Activated CD4-positive, alpha-beta T cell treated with anti-CD3 and anti-CD28 coated beads for 36 hours (primary cell): ENCODE measurements around the gene CACNA2D3. TPM values are rescaled to one million over a fixed set of nuclear protein-coding genes. Genes with fewer than 3 reads are reported as not detected.

Experiments used
- ATAC-seq: fragments of 200-7000 bp; cut with Tn5 transposase; one replicate; pipeline ENCODE4 v1.10.0; 2021; ENCODE audit warnings: mild to moderate bottlenecking, moderate library complexity
- CTCF ChIA-PET: fragments of 350-600 bp; sonication (Branson Sonifier 250); formaldehyde crosslinking; loops from one replicate; lab custom pipeline; 2021; ENCODE audit warnings: antibody characterized with exemption; lab: Charles Lee
- POLR2A ChIA-PET: fragments of 350-600 bp; sonication (Branson Sonifier 250); formaldehyde crosslinking; loops from one replicate; lab custom pipeline; 2021; ENCODE audit warnings: antibody characterized with exemption, inconsistent platforms; lab: Charles Lee
- DNase-seq: peaks from one replicate; pipeline ENCODE4 v3.0.0-alpha.2; 2020
- H3K27ac Mint-ChIP-seq: one replicate; pipeline ENCODE4 v1.8.0; 2021; ENCODE audit warnings: mixed read lengths
- H3K27me3 Mint-ChIP-seq: one replicate; pipeline ENCODE4 v1.8.0; 2021; ENCODE audit warnings: mixed read lengths
- H3K36me3 Mint-ChIP-seq: one replicate; pipeline ENCODE4 v1.8.0; 2021; ENCODE audit warnings: low read depth, mixed read lengths
- H3K4me1 Mint-ChIP-seq: one replicate; pipeline ENCODE4 v1.8.0; 2021; ENCODE audit warnings: mixed read lengths
- H3K4me3 Mint-ChIP-seq: one replicate; pipeline ENCODE4 v1.8.0; 2021; ENCODE audit warnings: mild to moderate bottlenecking, moderate library complexity, mixed read lengths
- H3K9me3 Mint-ChIP-seq: one replicate; pipeline ENCODE4 v1.8.0; 2021; ENCODE audit warnings: low read depth, mixed read lengths
- intact Hi-C, 2 experiments: fragments of 100-400 bp; cut with DNase I in 1 of 2; cut with micrococcal nuclease in 1 of 2; formaldehyde crosslinking; loops; one replicate each; pipeline versions ENCODE4 v1.14.2 to v1.15.1; 2022 to 2024; cut with DNase I, micrococcal nuclease
- total RNA-seq, 2 experiments: library from RNA; stranded (reverse); gene quantifications; one replicate each; pipeline ENCODE4 v1.2.3, GENCODE V29; 2021

CACNA2D3 gene
- total RNA-seq, 2 experiments from 2014 or later = not detected

DNA sequence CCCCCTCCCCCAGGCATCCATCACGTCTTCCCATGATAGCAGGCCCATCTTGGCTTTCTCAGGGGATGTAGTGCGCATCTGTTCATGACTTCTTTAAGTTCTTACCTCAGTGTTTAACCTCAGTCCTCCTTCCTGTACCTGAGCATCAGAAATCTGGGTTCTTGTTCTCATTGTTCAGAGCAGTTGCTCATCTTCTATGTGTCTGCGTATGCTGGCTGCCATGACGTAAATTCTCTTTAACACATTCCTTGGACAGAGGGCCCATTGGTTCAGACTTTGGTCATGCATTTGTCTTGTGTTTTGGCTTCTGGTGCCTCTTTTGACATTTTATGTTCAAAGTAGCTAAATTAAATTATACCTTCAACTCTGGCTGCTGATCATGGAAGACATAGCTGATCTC lies 227.3 kb downstream of the CACNA2D3 start:
- ChIA-PET CTCF (no interaction called here), POLR2A (no interaction called here)
- intact Hi-C loops = no loop called here
- H3K27ac Mint-ChIP-seq = no peak overlapping the region
- ATAC-seq (no peak), DNase-seq (no peak)
- H3K9me3 Mint-ChIP-seq = no peaks in the 10 kb centered on the region
- no peaks in the 10 kb centered on the region for H3K27me3 Mint-ChIP-seq
- H3K4me3 Mint-ChIP-seq = no peak overlapping the region
- no peaks in the 10 kb centered on the region for H3K36me3 Mint-ChIP-seq
- H3K4me1 Mint-ChIP-seq = no peaks in the 10 kb centered on the region

DNA sequence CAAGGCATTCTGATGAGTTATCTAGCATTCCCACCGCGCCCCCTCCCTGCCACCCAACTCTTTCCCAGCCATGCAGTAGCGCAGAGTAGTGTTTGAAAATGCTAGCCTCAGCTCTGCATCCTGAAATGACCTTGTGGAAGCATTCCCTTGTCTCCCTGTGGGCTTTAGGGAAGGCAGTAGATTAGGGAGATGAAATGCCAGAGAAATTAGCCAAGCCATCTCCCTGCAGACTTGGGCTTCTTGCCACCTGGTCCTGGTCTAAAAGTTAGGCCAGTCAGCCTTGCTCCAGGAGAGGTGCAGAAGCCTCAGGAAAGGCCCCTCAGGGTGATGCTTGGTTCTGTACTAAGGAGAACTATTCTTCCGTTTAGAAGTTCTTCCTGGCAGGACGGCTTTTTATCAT lies 231.2 kb downstream of the CACNA2D3 start:
- Mint-ChIP-seq H3K27me3 (no peaks in the 10 kb centered on the region), H3K36me3 (no peaks in the 10 kb centered on the region), H3K4me3 (no peak overlapping the region), H3K27ac (no peak overlapping the region), H3K4me1 (no peaks in the 10 kb centered on the region), H3K9me3 (no peaks in the 10 kb centered on the region)
- DNase-seq (no peak), ATAC-seq (no peak)
- intact Hi-C loops = no loop called here
- ChIA-PET CTCF (interaction anchor here (0.6 kb wide), 1 partner anchor 25 kb away, joined by 3 read pairs; no protein-coding TSS in a partner anchor), POLR2A (no interaction called here)

GRCh38 chr3:54353946-54354345 lies 231.6 kb downstream of the CACNA2D3 start:
- no peak overlapping the region for H3K4me3 Mint-ChIP-seq
- intact Hi-C loops = no loop called here
- H3K27ac Mint-ChIP-seq = no peak overlapping the region
- CTCF ChIA-PET = no interaction called here
- DNase-seq (no peak), ATAC-seq (no peak)
- no peaks in the 10 kb centered on the region for H3K36me3 Mint-ChIP-seq
- no peaks in the 10 kb centered on the region for H3K27me3 Mint-ChIP-seq
- H3K4me1 Mint-ChIP-seq = no peaks in the 10 kb centered on the region
- no peaks in the 10 kb centered on the region for H3K9me3 Mint-ChIP-seq
- POLR2A ChIA-PET = no interaction called here

DNA sequence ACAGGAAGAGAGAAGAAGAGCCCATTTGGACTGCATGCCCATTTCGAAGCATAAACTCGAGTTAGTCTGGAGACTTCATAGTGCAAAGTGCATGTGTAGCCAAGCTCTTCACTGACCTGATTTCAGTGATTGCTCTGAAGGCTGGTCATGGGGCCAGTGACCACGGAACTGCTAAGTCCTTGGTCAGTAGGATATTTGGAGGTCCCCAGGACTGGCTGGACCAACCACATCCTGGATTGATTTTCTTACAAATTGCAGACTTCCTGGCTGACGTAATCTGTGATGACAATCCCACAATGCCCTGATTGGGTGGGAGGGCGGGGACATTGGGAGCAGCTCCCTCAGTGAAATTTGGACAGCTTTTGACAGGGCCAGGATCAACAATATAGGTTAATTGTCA lies 233.4 kb downstream of the CACNA2D3 start:
- intact Hi-C loops = no loop called here
- H3K27ac Mint-ChIP-seq = no peak overlapping the region
- ChIA-PET CTCF (no interaction called here), POLR2A (no interaction called here)
- no peaks in the 10 kb centered on the region for H3K36me3 Mint-ChIP-seq
- no peak overlapping the region for H3K4me3 Mint-ChIP-seq
- DNase-seq (no peak), ATAC-seq (no peak)
- no peaks in the 10 kb centered on the region for H3K4me1 Mint-ChIP-seq
- no peaks in the 10 kb centered on the region for H3K27me3 Mint-ChIP-seq
- no peaks in the 10 kb centered on the region for H3K9me3 Mint-ChIP-seq

DNA sequence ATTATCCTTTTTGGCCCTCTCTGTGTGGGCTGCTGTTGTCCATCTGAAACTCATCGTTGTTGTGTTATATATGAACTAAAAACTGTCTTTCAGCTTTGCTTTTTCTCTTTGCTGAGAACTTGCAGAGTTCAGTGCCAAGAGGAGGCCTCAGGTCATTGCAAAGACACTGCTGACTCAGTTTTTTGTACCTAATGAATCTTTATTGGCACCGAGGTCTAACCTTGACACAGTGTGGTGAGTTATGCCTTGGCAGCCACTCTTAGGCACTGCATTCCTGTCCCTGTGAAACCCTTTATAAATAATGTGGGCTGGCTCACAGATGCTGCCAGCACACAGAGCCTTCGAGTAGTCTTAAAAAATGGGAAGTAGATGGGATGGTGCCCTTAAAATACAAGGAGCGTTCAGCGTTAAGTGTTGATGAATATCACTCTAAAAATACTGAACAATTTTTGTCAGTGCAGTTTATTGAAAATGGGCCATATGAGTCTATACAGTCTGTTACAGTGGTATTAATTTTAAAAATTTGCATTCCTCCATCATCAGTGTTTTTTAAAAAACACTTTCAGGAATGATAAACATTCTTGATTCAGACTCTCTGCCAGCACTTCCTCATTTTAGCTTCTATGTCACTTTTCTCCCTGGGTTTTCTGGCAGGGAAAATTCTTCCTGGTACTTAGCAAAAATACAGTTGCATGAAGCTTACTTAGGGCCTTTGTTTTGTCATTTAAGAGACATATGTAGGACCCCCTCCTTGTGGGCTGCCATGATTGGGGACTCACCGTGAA lies 234.1 kb downstream of the CACNA2D3 start:
- intact Hi-C loops = no loop called here
- Mint-ChIP-seq H3K27ac (no peak overlapping the region), H3K36me3 (no peaks in the 10 kb centered on the region), H3K9me3 (no peaks in the 10 kb centered on the region), H3K27me3 (no peaks in the 10 kb centered on the region), H3K4me3 (no peak overlapping the region), H3K4me1 (no peaks in the 10 kb centered on the region)
- POLR2A ChIA-PET = no interaction called here
- DNase-seq (no peak), ATAC-seq (no peak)
- CTCF ChIA-PET = no interaction called here

- ATAC-seq = no peak
- intact Hi-C loops = no loop called here
- CTCF ChIA-PET = no interaction called here
- POLR2A ChIA-PET = no interaction called here
- DNase-seq = no peak
- H3K27ac Mint-ChIP-seq = no peak overlapping the region
- no peaks in the 10 kb centered on the region for H3K9me3 Mint-ChIP-seq
- no peak overlapping the region for H3K4me3 Mint-ChIP-seq
- H3K27me3 Mint-ChIP-seq = no peaks in the 10 kb centered on the region
- no peaks in the 10 kb centered on the region for H3K36me3 Mint-ChIP-seq
- H3K4me1 Mint-ChIP-seq = no peaks in the 10 kb centered on the region
Measured at GRCh38 chr3:54357301-54357700, 234.9 kb downstream of the CACNA2D3 start.

GRCh38 chr3:54358316-54358715 lies 236.0 kb downstream of the CACNA2D3 start:
- Mint-ChIP-seq H3K9me3 (no peaks in the 10 kb centered on the region), H3K27me3 (no peaks in the 10 kb centered on the region), H3K4me1 (no peaks in the 10 kb centered on the region), H3K27ac (no peak overlapping the region), H3K36me3 (no peaks in the 10 kb centered on the region), H3K4me3 (no peak overlapping the region)
- POLR2A ChIA-PET = no interaction called here
- DNase-seq (no peak), ATAC-seq (no peak)
- intact Hi-C loops = no loop called here
- CTCF ChIA-PET = no interaction called here

DNA sequence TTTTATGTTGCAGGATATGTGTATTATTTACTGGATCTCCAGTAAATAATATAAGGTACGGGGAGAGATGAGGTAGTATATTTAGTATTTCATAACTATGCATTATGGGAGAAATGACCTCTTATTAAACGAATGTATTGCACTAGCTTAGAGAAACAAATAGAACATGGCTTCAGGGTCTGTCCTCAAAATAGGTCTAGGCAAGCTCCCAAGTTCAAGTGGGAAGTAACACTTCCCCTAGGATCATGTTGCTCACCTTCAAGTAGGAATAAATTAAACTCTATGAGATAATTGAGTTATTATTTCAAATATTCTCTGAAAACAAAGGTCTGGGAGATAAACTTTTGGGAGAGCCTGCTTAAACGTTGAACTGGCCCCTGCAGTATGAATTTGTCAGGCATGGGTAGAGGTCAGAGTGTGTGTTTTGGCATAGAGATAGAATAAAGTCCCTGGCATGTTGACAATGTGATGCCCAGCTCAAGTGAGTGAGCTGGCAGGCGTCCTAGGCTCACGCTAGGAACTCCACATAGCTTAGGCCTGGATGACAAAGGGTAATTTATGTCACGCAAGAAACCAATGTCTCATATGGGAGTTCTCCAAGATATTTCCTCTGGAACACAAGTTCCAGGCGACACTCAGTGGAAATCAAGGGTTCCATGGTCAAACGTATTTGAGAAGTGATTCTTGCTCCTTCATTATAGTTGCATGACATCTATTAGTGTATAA lies 236.8 kb downstream of the CACNA2D3 start:
- no peaks in the 10 kb centered on the region for H3K4me1 Mint-ChIP-seq
- intact Hi-C loops = no loop called here
- no peak overlapping the region for H3K4me3 Mint-ChIP-seq
- no peaks in the 10 kb centered on the region for H3K36me3 Mint-ChIP-seq
- ATAC-seq (no peak), DNase-seq (no peak)
- H3K27ac Mint-ChIP-seq = no peak overlapping the region
- H3K9me3 Mint-ChIP-seq = no peaks in the 10 kb centered on the region
- POLR2A ChIA-PET = interaction anchor here (0.5 kb wide), 1 partner anchor 9 kb away, joined by 4 read pairs; no protein-coding TSS in a partner anchor
- H3K27me3 Mint-ChIP-seq = no peaks in the 10 kb centered on the region
- CTCF ChIA-PET = no interaction called here

- H3K36me3 Mint-ChIP-seq = no peaks in the 10 kb centered on the region
- intact Hi-C loops = no loop called here
- ChIA-PET POLR2A (no interaction called here), CTCF (no interaction called here)
- DNase-seq = no peak
- H3K4me3 Mint-ChIP-seq = no peak overlapping the region
- no peak overlapping the region for H3K27ac Mint-ChIP-seq
- H3K4me1 Mint-ChIP-seq = no peaks in the 10 kb centered on the region
- no peaks in the 10 kb centered on the region for H3K9me3 Mint-ChIP-seq
- no peak for ATAC-seq
- H3K27me3 Mint-ChIP-seq = no peaks in the 10 kb centered on the region
Measured at GRCh38 chr3:54360320-54360719, 238.0 kb downstream of the CACNA2D3 start.

GRCh38 chr3:54361746-54362283 lies 239.5 kb downstream of the CACNA2D3 start:
- Mint-ChIP-seq H3K36me3 (no peaks in the 10 kb centered on the region), H3K9me3 (no peaks in the 10 kb centered on the region), H3K27me3 (no peaks in the 10 kb centered on the region), H3K4me1 (no peaks in the 10 kb centered on the region), H3K27ac (no peak overlapping the region), H3K4me3 (no peak overlapping the region)
- DNase-seq (no peak), ATAC-seq (no peak)
- ChIA-PET CTCF (interaction anchor here (1.1 kb wide), 1 partner anchor 423 kb away, joined by 3 read pairs; no protein-coding TSS in a partner anchor), POLR2A (no interaction called here)
- intact Hi-C loops = no loop called here

GRCh38 chr3:54366007-54366750 lies 243.8 kb downstream of the CACNA2D3 start:
- ChIA-PET POLR2A (no interaction called here), CTCF (no interaction called here)
- Mint-ChIP-seq H3K27ac (no peak overlapping the region), H3K9me3 (no peaks in the 10 kb centered on the region), H3K4me1 (no peaks in the 10 kb centered on the region), H3K4me3 (no peak overlapping the region), H3K27me3 (no peaks in the 10 kb centered on the region), H3K36me3 (no peaks in the 10 kb centered on the region)
- ATAC-seq = no peak
- intact Hi-C loops = no loop called here
- DNase-seq = no peak
